GM21737 (cell line): Measurements from ENCODE around the gene C2orf69.

Experiments
- ATAC-seq: cut with Tn5 transposase; IDR thresholded peaks from one replicate; pipeline ENCODE4 v1.9.1; 2021; ENCODE audit warnings: mild to moderate bottlenecking, moderate library complexity; ENCODE audit not compliant: unreplicated experiment

C2orf69 gene, protein sequence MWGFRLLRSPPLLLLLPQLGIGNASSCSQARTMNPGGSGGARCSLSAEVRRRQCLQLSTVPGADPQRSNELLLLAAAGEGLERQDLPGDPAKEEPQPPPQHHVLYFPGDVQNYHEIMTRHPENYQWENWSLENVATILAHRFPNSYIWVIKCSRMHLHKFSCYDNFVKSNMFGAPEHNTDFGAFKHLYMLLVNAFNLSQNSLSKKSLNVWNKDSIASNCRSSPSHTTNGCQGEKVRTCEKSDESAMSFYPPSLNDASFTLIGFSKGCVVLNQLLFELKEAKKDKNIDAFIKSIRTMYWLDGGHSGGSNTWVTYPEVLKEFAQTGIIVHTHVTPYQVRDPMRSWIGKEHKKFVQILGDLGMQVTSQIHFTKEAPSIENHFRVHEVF

GRCh38 chr2:199911052-199911876 is at the start of gene C2orf69:
Gene C2orf69, plus strand, starts transcription at chr2:199911293. Its CDS starts 146 bp downstream, at chr2:199911439.
- ATAC-seq: peak; percentile 92

DNA sequence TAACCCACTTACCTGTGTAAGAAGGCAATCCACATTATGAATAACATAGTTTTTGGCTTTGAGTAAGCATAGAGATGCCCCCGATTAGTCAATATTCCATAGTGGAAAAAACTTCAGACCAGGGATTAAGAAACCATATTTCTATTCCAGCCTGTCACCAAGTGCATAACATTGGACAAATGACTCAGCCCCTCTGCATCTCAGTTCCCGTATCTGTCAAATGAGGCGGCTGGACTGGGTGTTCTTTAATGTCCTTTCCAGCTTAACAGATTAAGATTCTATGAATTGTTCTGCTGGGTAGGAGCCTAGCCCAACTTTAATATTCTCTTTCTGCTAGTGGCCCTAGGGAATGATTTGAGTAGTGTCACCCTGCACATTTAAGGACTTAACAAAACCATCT is 48.3 kb upstream of the C2orf69 start:
- no peak for ATAC-seq

- no peak for ATAC-seq
Observed at GRCh38 chr2:199865905-199866304, 45.2 kb upstream of the C2orf69 start.

- ATAC-seq: no peak
Observed at GRCh38 chr2:199868431-199869226, 42.5 kb upstream of the C2orf69 start.

GRCh38 chr2:199869227-199869541 is 41.9 kb upstream of the C2orf69 start:
- ATAC-seq: no peak

DNA sequence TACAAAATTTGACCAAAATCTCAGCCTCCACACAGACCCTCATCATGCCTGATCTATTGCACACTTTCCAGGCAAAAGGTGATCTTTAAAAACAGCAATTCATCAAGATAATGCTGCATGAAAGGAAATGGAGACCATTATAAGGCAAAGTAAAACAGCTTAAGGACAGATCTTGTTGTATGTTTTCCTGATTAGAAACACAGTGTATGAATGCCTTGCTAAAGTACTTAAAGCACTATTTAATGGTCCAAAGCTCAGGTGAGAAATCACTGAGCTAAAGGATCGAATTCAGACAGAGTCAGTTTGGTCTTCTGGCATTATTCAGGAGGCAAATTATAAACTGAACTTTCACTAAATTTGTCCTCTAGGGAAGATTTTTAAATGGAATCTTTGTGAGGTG is 41.4 kb upstream of the C2orf69 start:
- ATAC-seq: no peak

- no peak for ATAC-seq
Observed at GRCh38 chr2:199870581-199870980, 40.5 kb upstream of the C2orf69 start.

- no peak for ATAC-seq
Observed at GRCh38 chr2:199874209-199874608, 36.9 kb upstream of the C2orf69 start.

DNA sequence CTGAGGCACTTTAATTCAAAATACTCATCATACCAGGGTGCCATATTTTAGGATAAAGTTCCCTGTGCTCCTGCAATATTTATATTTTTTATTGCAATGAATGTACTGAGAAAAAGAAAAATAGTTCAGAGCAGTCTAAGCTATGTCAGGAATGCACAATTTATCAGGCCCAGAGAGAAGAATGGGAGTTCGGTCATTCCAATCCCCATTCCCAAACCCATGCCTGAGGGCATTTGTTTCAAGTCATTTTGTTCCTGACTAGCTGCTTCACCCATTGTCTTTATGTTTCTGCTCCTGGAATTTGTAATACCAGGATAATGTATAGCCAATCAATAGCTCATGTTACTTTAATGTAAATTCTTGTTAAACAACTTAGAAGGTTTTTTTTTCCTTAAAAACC is 35.7 kb upstream of the C2orf69 start:
- ATAC-seq: no peak

DNA sequence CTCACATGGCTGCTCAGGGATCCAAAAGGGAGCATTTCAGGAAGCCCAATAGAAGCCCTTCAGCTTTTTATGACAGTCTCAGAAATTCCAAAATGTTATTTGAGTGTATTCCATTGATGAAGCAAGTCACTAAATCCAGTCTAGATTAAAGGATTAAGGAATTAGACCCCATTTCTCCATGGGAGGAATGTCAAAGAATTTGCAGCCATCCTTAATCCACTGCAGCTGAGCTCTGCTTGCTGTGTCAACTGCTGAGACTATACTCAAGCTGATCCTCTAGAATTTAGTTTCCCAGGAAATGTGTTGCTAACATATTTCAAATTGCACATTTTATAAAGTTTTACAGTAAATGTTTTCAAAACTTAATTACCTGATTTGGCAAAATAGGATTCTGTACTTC is 28.4 kb upstream of the C2orf69 start:
- ATAC-seq: no peak

DNA sequence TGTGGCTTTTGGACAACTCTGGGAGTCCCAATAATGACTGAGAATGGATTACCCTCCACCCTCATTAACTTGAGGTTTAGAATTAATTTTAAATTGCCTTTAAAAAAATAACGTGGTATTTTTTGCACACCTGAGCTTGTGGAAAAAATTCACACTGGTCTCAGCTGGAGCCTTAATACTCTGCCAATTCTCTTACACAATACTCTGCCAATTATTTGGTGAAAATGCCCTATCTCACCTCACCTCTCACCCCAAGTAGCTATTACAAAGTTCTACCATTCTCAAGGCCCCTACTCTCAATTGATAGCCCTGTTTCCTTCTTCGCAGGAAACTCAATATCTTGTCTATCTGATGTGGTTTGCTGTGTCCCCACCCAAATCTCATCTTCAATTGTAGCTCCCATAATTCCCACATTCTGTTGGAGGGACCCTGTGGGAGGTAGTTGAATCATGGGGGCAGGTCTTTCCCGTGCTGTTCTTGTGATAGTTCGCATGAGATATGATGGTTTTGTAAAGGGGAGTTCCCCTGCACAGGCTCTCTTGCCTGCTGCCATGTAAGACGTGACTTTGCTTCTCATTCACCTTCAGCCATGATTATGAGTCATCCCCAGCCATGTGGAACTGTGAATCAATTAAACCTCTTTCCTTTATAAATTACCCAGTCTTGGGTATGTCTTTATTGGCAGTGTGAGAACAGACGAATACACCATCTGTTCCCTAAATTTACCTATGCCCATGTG is 27.4 kb upstream of the C2orf69 start:
- ATAC-seq: no peak

DNA sequence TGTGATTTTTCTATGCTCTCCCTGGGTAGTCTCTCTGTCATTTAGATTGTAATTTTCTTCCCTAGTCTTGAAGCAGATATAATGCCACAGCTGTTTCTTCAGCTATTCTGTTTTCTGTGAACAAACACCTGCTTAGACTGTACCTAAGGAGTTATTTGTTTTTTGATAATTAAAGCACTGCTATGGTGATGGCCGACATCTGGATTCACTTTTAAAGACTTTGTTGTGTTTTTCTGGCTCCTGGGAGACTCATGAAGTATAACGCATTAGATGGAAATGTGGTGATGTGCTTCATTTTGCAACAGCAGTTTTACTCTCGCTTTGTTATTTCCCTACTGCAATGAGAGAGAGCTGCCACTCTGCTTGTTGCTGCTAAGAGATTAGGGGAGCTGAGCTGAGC is 15.7 kb upstream of the C2orf69 start:
- no peak for ATAC-seq

DNA sequence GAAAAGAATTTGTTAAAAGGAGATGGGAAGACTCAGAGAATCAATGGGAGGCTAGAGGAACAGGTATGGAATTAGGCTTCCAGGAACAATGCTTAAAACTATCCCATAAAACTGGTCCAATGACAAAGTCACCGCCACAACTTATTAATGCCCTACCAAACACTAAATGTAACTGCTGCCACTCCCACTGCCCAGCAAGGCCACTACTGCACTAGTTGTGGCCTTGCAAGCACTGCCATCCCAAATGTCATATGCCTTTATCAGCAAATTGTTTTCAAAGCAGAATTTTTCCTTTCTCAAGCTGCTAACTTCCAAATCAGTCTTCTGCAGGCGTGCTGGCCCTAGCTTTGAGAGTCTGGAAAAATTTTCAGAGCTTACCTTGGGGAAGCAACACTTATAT is 14.5 kb upstream of the C2orf69 start:
- ATAC-seq: no peak

DNA sequence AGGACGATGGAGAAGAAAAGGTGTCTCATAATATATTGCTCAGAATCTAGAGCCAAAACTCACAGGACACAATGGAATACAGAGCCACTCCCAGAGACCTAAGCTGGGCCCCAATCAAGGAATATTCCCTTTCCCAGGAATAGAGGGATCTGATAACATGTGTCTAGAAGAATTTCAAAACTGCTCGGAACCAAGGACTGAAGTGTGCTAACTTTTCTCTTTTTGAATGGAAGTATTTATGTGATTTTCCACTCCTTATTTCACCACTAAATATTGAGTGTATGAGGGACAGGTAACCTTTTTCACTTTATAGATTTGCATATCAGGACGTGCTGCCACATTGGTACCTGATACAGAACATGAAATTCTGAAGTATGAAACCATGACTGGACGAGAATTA is 9.2 kb upstream of the C2orf69 start:
- ATAC-seq: no peak

DNA sequence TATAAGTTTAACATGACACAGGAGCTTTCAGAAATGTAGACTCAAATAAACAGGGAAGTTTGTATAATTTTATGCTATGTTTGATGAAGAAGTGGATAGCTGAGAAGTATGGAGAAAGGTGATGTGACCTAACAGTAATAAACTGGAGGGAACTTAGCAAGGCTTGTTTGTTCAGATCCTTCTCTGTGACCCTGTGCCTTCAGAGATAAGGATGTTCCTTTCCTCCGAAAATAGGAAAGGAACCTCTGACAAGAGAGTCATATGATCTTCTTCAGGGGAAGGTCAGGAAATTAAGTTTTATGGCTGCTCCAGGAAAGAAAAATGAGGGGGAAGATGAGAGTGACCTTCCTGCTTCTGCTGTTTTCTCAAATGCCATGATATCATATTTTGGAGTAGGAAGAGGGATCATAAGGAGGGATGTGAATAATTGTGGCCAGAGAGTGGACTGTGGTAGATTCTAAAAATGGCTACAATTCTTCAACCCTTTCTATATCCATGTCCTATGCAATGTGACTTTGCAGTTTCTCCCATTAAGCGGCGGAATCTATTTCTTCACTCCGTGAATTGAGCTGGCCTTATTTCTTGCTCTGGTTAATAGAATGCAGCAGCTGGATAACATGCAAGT is 8.5 kb upstream of the C2orf69 start:
- ATAC-seq: no peak

DNA sequence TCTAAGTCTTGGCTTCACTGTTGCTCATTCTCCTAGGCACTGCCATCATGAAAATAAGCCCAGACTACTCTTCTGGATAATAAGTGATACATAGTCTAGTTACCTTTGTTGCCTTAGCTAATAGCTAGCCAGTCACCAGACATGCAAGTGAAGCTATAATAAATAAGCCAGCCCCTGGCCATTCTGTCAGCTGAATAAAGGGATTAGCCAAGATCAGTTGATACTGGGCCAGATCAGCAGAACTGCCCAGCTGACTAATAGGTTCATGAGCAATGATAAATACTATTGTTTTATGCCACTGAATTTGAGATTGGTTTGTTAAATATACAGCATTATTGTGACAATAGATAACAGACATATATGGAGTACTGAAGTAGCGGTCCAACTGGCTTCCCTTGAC is 8.0 kb upstream of the C2orf69 start:
- no peak for ATAC-seq

- ATAC-seq: no peak
Observed at GRCh38 chr2:199907008-199907714, 3.9 kb upstream of the C2orf69 start.

DNA sequence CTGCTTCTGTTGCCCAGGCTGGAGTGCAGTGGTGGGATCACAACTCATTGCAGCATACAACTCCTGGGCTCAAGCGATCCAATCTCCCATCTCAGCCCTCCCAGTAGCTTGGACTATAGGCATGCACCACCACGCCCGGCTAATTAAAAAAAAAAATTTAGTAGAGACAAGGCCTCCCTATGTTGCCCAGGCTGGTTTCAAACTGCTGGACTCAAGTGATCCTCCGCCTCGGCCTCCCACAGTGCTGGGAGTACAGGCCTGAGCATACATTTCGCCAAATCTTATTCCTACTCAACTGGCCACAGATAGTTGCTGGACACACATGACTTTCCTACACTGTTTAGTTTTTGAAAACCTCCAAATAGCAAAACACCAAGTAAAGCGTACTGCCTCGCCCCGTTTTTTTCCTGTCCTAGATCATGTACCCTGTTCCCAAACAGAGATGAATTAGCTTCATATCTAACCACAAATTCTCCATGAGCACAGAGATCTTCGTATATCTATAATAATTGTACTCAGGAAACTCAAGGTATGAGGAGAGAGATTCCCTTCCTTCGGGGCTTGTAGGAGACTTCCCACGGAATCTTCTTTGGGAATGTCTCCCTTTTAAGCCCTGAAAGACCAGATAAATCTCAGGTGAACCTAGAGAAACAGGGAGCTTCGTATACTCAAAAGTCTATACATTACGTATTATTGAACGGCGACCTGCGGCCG is 598 bp upstream of the C2orf69 start:
- no peak for ATAC-seq

DNA sequence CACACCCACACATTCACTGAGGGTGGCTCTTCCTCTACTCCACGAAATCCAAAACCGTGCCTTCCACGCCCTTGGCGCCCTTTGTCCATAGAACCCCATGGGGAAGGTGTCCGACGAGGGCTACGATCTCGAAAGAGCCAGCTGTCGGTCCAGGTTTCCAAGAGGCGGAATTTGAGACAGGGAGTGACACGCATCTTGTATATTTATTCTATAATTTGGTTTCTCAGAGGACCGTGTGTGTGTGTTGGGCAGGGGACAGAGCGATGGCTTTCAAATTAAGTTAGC is 726 bp downstream of the C2orf69 start:
- no peak for ATAC-seq
